Gastrocnemius medialis (tissue), 4 donors: ENCODE results near the gene LRRC53. TPM values are rescaled to one million over a fixed set of nuclear protein-coding genes. Genes with fewer than 3 reads are reported as not detected.

ENCODE experiments used
- ATAC-seq, 2 donors: fragments of 150-250 bp; one replicate each; pipeline ENCODE4 v1.9.1; 2016
- DNase-seq, 2 donors: peaks; one replicate each; pipeline ENCODE4 v3.0.0-alpha.2; 2019
- H3K27ac ChIP-seq, 4 donors: fragments of 200-600 bp; sonication (generic); 1 replicate in 1 of 4; 2 replicates in 3 of 4; pipeline ENCODE4 v1.5.1; 2016 to 2018; ENCODE audit warnings: mild to moderate bottlenecking in 2 of 4, moderate library complexity in 1 of 4
- H3K27me3 ChIP-seq, 3 donors: fragments of 200-600 bp; sonication (generic) in 2 of 3; 1 replicate in 1 of 3; 2 replicates in 2 of 3; pipeline versions ENCODE4 v1.5.1 to v1.6.0; 2016 to 2019; ENCODE audit warnings: mild to moderate bottlenecking in 1 of 3, moderate library complexity in 1 of 3
- H3K36me3 ChIP-seq, 2 donors: fragments of 200-600 bp; sonication (generic) in 1 of 2; one replicate each; pipeline ENCODE4 v1.5.1; 2017 to 2018
- H3K4me1 ChIP-seq, 2 donors: fragments of 200-600 bp; sonication (generic) in 1 of 2; one replicate each; pipeline ENCODE4 v1.5.1; 2016 to 2017; ENCODE audit warnings: mild to moderate bottlenecking in 2 of 2
- H3K4me3 ChIP-seq, 4 donors: fragments of 200-600 bp; sonication (generic) in 3 of 4; 1 replicate in 1 of 4; 2 replicates in 3 of 4; pipeline ENCODE4 v1.5.1; 2016 to 2019; ENCODE audit warnings: mild to moderate bottlenecking in 2 of 4
- H3K9me3 ChIP-seq, 3 donors: fragments of 200-600 bp; sonication (generic) in 2 of 3; 1 replicate in 1 of 3; 2 replicates in 2 of 3; pipeline ENCODE4 v1.5.1; 2016 to 2019
- POLR2A ChIP-seq, 2 donors: fragments of 450-650 bp; IDR thresholded peaks; one replicate each; pipeline ENCODE4 v1.6.1; 2017; ENCODE audit warnings: antibody characterized with exemption in 2 of 2, mild to moderate bottlenecking in 2 of 2, moderate library complexity in 2 of 2
- in situ Hi-C, 4 donors: fragments of 200-750 bp; cut with MboI; loops; one replicate each; pipeline versions ENCODE4 v1.15.0 to v1.8.0; 2017; ENCODE audit warnings: low sequenced_read_pairs in 4 of 4
- intact Hi-C: fragments of 100-400 bp; cut with DNase I; formaldehyde crosslinking; loops from one replicate; pipeline ENCODE4 v1.15.1; 2023; ENCODE audit warnings: low total_unique reads
- total RNA-seq, 4 donors: library from RNA; depleted of rRNA; stranded (reverse); fragments of >200 nt; gene quantifications; one replicate each; pipeline versions ENCODE4 v1.1.0 to v1.2.3, GENCODE V29; 2016
- TF ChIP-seq, protein P1 (sequence below), 5 experiments: fragments of 450-650 bp in 3 of 5; fragments of 200-600 bp in 2 of 5; sonication (generic) in 2 of 5; IDR thresholded peaks in 4 of 5; conservative IDR thresholded peaks in 1 of 5; 1 replicate in 4 of 5; 2 replicates in 1 of 5; pipeline ENCODE4 v1.5.1; 2016 to 2019; ENCODE audit warnings: antibody characterized with exemption in 5 of 5, mild to moderate bottlenecking in 3 of 5, moderate library complexity in 3 of 5

Gene LRRC53
- total RNA-seq, 4 donors from 2014 or later, result not detected

DNA sequence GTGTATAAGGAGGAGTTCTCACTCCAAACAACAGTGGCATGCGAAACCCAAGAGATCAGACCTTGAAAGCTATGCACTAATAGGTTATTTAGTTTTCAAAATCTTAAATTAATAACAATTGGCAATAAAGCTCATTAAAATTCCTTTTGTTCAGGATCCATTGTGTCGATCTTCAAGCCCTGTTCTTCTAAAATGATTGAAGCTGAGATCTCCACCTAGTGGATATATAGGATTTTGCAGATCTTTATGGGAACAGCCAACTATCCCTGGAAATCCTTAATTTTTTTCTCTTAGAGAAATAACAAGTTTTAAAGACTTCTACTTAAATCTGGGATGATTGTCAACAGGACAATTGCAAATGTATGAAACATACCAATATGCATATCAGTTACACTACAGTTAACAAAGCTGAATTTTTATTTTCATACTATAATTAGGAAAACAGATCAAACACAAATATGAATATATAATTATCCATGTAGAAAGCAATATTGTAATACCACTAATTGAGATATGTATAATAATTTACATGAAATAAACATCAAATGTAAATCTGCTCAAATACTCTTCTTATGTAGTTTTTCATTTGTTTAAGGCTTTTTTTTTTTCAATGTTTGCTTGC, 43.3 kb downstream of the LRRC53 start:
- intact Hi-C loops, result no loop called here
- ATAC-seq, result no peak

DNA sequence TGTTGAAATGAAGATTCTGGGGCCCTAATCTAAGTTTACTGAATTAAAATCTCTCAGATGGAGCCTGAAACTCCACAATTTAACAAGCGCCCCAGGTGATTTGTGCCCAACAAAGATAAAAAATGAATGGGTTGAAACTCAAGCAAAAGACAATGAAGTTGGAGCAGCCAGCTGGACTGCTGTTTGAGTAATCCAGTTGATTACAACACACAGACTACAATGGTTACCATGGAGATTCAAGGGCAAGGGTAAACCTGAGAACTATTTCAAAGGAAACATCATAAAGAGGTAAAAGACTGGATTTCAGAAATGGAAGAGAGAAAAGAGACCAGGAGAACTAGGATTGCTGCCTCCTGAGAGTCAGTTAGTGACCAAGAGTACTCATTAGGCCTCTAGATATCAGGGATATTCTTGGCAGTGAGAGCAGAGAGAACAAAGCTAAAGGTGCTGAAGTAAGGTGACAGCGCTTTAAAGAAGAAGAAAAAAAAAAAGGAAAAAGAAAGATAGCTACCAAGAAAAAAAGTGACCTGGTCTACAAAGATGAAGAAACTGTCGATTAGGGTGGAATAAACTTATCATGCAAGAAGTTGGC, 44.5 kb downstream of the LRRC53 start:
- in situ Hi-C loops, result no loop called here
- peaks cover 0 to 4% of the 10 kb centered on the region in 2 donors for H3K4me1 ChIP-seq
- intact Hi-C loops, result no loop called here
- no peak overlapping the region for H3K4me3 ChIP-seq
- no peak for DNase-seq
- H3K27me3 ChIP-seq, result no peaks in the 10 kb centered on the region
- H3K27ac ChIP-seq, result no peak overlapping the region
- H3K36me3 ChIP-seq, result no peaks in the 10 kb centered on the region
- no peaks in the 10 kb centered on the region for H3K9me3 ChIP-seq
- TF ChIP-seq POLR2A (IDR thresholded peaks at IDR 0.05), result no peak
- TF ChIP-seq, protein P1, sequence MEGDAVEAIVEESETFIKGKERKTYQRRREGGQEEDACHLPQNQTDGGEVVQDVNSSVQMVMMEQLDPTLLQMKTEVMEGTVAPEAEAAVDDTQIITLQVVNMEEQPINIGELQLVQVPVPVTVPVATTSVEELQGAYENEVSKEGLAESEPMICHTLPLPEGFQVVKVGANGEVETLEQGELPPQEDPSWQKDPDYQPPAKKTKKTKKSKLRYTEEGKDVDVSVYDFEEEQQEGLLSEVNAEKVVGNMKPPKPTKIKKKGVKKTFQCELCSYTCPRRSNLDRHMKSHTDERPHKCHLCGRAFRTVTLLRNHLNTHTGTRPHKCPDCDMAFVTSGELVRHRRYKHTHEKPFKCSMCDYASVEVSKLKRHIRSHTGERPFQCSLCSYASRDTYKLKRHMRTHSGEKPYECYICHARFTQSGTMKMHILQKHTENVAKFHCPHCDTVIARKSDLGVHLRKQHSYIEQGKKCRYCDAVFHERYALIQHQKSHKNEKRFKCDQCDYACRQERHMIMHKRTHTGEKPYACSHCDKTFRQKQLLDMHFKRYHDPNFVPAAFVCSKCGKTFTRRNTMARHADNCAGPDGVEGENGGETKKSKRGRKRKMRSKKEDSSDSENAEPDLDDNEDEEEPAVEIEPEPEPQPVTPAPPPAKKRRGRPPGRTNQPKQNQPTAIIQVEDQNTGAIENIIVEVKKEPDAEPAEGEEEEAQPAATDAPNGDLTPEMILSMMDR (IDR thresholded peaks at IDR 0.05 in 4 of 5, conservative IDR thresholded peaks at IDR 0.05 in 1 of 5), result no peak
- no peak for ATAC-seq

More for the DNA sequence above, 43.3 kb downstream of the LRRC53 start:
- Histone ChIP-seq H3K27ac (no peak overlapping the region), H3K4me3 (no peak overlapping the region), H3K36me3 (no peaks in the 10 kb centered on the region), H3K4me1 (peaks cover 0 to 4% of the 10 kb centered on the region in 2 donors), H3K27me3 (no peaks in the 10 kb centered on the region), H3K9me3 (no peaks in the 10 kb centered on the region)
- in situ Hi-C loops, result no loop called here
- no peak for TF ChIP-seq POLR2A (IDR thresholded peaks at IDR 0.05)
- TF ChIP-seq, protein P1 (IDR thresholded peaks at IDR 0.05 in 4 of 5, conservative IDR thresholded peaks at IDR 0.05 in 1 of 5), result peak in 2 of 5 experiments; percentile 33 to 46
- DNase-seq, result no peak

DNA sequence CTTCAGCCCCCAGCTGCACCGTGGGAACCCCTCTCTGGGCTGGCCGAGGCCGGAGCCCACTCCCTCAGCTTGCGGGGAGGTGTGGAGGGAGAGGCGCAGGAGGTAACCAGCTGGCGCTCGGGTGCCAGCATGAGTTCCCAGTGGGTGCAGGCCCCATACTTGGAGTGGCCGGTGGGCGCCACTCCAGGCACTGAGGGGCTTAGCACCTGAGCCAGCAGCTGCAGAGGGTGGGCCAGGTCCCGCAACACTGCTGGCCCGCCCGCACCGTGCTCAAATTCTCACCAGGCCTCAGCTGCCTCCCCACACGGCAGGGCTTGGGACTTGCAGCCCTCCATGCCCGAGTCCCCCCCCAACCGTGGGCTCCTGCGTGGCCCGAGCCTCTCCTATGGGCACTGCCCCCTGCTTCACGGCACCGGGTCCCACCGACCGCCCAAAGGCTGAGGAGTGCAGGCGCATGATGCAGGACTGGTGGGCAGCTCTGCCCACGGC, 47.2 kb downstream of the LRRC53 start:
- no peak for ATAC-seq
- intact Hi-C loops, result no loop called here

DNA sequence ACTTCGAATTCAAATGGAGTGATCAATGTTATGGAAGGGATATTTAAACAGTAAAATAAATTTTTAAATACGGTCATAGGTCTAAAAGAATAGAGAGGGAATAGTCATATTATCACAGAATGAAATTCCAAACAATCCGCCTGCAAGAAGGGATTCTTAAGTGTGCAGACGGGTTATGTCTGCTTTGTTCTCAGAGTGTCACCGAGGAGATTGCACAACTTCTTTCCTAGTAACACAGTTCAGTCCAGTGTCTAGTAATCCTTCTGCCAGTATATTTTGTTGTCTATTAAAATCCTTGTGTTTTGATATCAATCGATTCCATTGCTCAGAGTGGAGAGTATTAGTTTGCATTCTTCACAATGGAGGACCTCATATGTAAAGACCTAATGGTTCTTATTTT, 48.4 kb downstream of the LRRC53 start:
- Histone ChIP-seq H3K27me3 (no peaks in the 10 kb centered on the region), H3K27ac (peak overlapping the region in 2 of 4 donors; percentile 3 to 31), H3K9me3 (no peaks in the 10 kb centered on the region), H3K36me3 (no peaks in the 10 kb centered on the region), H3K4me1 (no peaks in the 10 kb centered on the region), H3K4me3 (no peak overlapping the region)
- ATAC-seq (no peak), DNase-seq (no peak)
- intact Hi-C loops, result no loop called here
- in situ Hi-C loops, result no loop called here
- no peak for TF ChIP-seq POLR2A (IDR thresholded peaks at IDR 0.05)
- TF ChIP-seq, protein P1 (IDR thresholded peaks at IDR 0.05 in 4 of 5, conservative IDR thresholded peaks at IDR 0.05 in 1 of 5), result no peak

More for the DNA sequence above, 47.2 kb downstream of the LRRC53 start:
- Histone ChIP-seq H3K4me3 (no peak overlapping the region), H3K27ac (no peak overlapping the region), H3K4me1 (peaks cover 0 to 4% of the 10 kb centered on the region in 2 donors), H3K9me3 (no peaks in the 10 kb centered on the region), H3K36me3 (no peaks in the 10 kb centered on the region), H3K27me3 (no peaks in the 10 kb centered on the region)
- DNase-seq, result no peak
- TF ChIP-seq, protein P1 (IDR thresholded peaks at IDR 0.05 in 4 of 5, conservative IDR thresholded peaks at IDR 0.05 in 1 of 5), result no peak
- no peak for TF ChIP-seq POLR2A (IDR thresholded peaks at IDR 0.05)
- in situ Hi-C loops, result no loop called here
